ENCODE results near the gene TLE6. TPM values are rescaled to one million over a fixed set of nuclear protein-coding genes. Genes with fewer than 3 reads are reported as not detected.

TLE6 gene
- total and polyA plus RNA-seq, 2 experiments from 2014 or later, result 35.4 to 42.8 TPM

- TF ChIP-seq CTCF (IDR thresholded peaks at IDR 0.05; ENCODE audit: low read depth, low read length), result no peak
- no peaks in the 10 kb centered on the region for H3K9me3 ChIP-seq (ENCODE audit: low read depth)
- DNase-seq (ENCODE audit: low read depth in 1 of 2, low spot score in 1 of 2), result no peak
- peaks cover 39% of the 10 kb centered on the region for H3K4me1 ChIP-seq (ENCODE audit: low read depth)
- H3K27ac ChIP-seq, result peak overlapping the region; percentile 69
- H3K4me3 ChIP-seq, result no peak overlapping the region
- no peaks in the 10 kb centered on the region for H3K36me3 ChIP-seq
- H3K27me3 ChIP-seq, result no peaks in the 10 kb centered on the region
These were observed 5.2 kb downstream of the TLE6 start for GRCh38 chr19:2982561-2982960.

GRCh38 chr19:2982983-2983350 lies 5.6 kb downstream of the TLE6 start:
- H3K36me3 ChIP-seq, result no peaks in the 10 kb centered on the region
- H3K27ac ChIP-seq, result peak overlapping the region; percentile 69
- DNase-seq (ENCODE audit: low read depth in 1 of 2, low spot score in 1 of 2), result peak; percentile 42 to 97

GRCh38 chr19:2983351-2984214 lies 6.2 kb downstream of the TLE6 start:
- peak overlapping the region; percentile 21 for H3K4me3 ChIP-seq
- peak; percentile 79 to 90 for DNase-seq (ENCODE audit: low read depth in 1 of 2, low spot score in 1 of 2)
- H3K27ac ChIP-seq, result peak overlapping the region; percentile 69
- H3K27me3 ChIP-seq, result no peaks in the 10 kb centered on the region
- no peaks in the 10 kb centered on the region for H3K9me3 ChIP-seq (ENCODE audit: low read depth)
- H3K36me3 ChIP-seq, result no peaks in the 10 kb centered on the region
- no peak for TF ChIP-seq CTCF (IDR thresholded peaks at IDR 0.05; ENCODE audit: low read depth, low read length)
- H3K4me1 ChIP-seq (ENCODE audit: low read depth), result peaks cover 33% of the 10 kb centered on the region

More at GRCh38 chr19:2982983-2983350, 5.6 kb downstream of the TLE6 start:
- no peak for TF ChIP-seq CTCF (IDR thresholded peaks at IDR 0.05; ENCODE audit: low read depth, low read length)
- no peaks in the 10 kb centered on the region for H3K9me3 ChIP-seq (ENCODE audit: low read depth)
- no peaks in the 10 kb centered on the region for H3K27me3 ChIP-seq
- no peak overlapping the region for H3K4me3 ChIP-seq
- H3K4me1 ChIP-seq (ENCODE audit: low read depth), result peaks cover 37% of the 10 kb centered on the region

- no peak for DNase-seq (ENCODE audit: low read depth in 1 of 2, low spot score in 1 of 2)
- Histone ChIP-seq H3K9me3 (ENCODE audit: low read depth) (no peaks in the 10 kb centered on the region), H3K4me3 (peak overlapping the region; percentile 21), H3K36me3 (no peaks in the 10 kb centered on the region), H3K4me1 (ENCODE audit: low read depth) (peaks cover 33% of the 10 kb centered on the region), H3K27ac (no peak overlapping the region), H3K27me3 (no peaks in the 10 kb centered on the region)
- no peak for TF ChIP-seq CTCF (IDR thresholded peaks at IDR 0.05; ENCODE audit: low read depth, low read length)
These were observed 6.8 kb downstream of the TLE6 start for GRCh38 chr19:2984215-2984528.

- DNase-seq (ENCODE audit: low read depth in 1 of 2, low spot score in 1 of 2), result peak in 1 of 2 donors; percentile 59
- Histone ChIP-seq H3K4me1 (ENCODE audit: low read depth) (peaks cover 25% of the 10 kb centered on the region), H3K27ac (no peak overlapping the region), H3K9me3 (ENCODE audit: low read depth) (no peaks in the 10 kb centered on the region), H3K36me3 (no peaks in the 10 kb centered on the region), H3K4me3 (no peak overlapping the region), H3K27me3 (no peaks in the 10 kb centered on the region)
- no peak for TF ChIP-seq CTCF (IDR thresholded peaks at IDR 0.05; ENCODE audit: low read depth, low read length)
These were observed 9.7 kb downstream of the TLE6 start for GRCh38 chr19:2986951-2987524.
